GM23248 (cell line): Measurements from ENCODE around the gene CCDC127.

ENCODE experiments used
- EZH2 ChIP-seq: fragments of 200-600 bp; sonication (generic); IDR thresholded peaks from 2 replicates; pipeline ENCODE4 v1.6.1; 2018; ENCODE audit warnings: antibody characterized with exemption, mild to moderate bottlenecking; ENCODE audit not compliant: insufficient read depth, poor library complexity, severe bottlenecking
- EZH2phosphoT487 ChIP-seq: fragments of 200-600 bp; sonication (generic); IDR thresholded peaks from 2 replicates; pipeline ENCODE4 v1.6.1; 2018; ENCODE audit warnings: antibody characterized with exemption, moderate library complexity, mild to moderate bottlenecking, low read depth; ENCODE audit not compliant: insufficient read depth

DNA sequence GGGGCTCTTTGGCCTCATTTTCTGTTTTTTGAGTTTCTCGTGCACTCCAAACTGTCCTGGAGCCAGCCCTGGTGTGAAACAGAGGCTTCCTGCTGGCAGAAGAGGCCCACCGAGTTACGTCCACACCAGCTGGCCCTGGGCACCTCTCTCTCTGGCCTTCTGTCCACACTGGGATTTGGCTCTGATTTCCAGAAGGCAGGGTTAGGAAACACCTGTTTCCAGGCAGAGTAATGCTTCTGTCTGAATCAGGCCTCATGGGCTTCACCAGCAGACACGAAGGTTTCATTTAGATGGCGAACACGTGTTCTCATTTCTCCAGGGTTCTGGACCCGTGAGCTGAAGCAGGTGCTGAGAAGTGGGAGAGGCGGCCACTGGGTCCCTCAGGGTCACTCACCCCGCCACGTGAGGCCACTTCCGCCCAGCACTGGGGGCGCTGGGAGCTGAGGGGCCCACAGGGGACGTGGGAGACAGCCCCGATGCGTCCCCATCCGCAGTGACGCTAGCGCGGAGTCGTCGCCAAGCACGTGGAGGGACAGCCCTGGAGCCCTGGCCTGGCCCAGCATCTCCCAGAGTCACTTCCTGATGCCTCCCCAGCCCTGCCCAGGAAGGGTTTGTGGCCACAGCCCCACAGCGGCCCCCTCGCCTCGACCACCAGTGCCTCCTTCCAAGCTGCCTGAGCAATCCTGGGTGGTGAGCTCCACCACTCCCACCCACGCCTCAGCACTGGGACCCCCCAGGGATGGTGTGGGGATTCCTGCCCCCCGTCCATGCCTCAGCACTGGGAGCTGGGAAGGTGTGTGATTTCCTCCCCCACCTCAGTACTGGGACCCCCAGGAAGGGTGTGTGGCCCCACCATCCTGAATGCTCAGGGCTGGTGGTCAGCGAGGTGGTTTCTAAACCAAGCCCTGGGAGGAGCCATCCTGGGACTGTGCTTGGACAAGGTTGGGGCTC is 31.6 kb downstream of the CCDC127 start:
- TF ChIP-seq EZH2 (no peak), EZH2phosphoT487 (no peak)
